COLO668 (cell line): ENCODE results near the gene POC1A.

ENCODE experiments used
- DNase-seq: peaks from one replicate; lab custom pipeline; 2025; ENCODE audit not compliant: unreplicated experiment; lab: John Stamatoyannopoulos, UW

The POC1A gene

GRCh38 chr3:52108302-52109232, 45.7 kb downstream of the POC1A start:
- DNase-seq: no peak

GRCh38 chr3:52106951-52107611, 47.1 kb downstream of the POC1A start:
- no peak for DNase-seq

GRCh38 chr3:52104684-52105640, 49.3 kb downstream of the POC1A start:
- DNase-seq: no peak

GRCh38 chr3:52102934-52103333, 51.3 kb downstream of the POC1A start:
- no peak for DNase-seq

GRCh38 chr3:52099001-52099401, 55.2 kb downstream of the POC1A start:
- DNase-seq: no peak

- DNase-seq: no peak
These were observed 56.2 kb downstream of the POC1A start for GRCh38 chr3:52097851-52098507.

GRCh38 chr3:52095990-52096775, 58.0 kb downstream of the POC1A start:
- DNase-seq: no peak

GRCh38 chr3:52094571-52095485, 59.4 kb downstream of the POC1A start:
- DNase-seq: no peak

GRCh38 chr3:52093756-52094545, 60.3 kb downstream of the POC1A start:
- no peak for DNase-seq

- no peak for DNase-seq
These were observed 61.3 kb downstream of the POC1A start for GRCh38 chr3:52092891-52093290.

- DNase-seq: no peak
These were observed 62.0 kb downstream of the POC1A start for GRCh38 chr3:52092271-52092660.

- no peak for DNase-seq
These were observed 62.5 kb downstream of the POC1A start for GRCh38 chr3:52091586-52092270.

- no peak for DNase-seq
These were observed 63.2 kb downstream of the POC1A start for GRCh38 chr3:52090933-52091468.

- no peak for DNase-seq
These were observed 63.9 kb downstream of the POC1A start for GRCh38 chr3:52090131-52090932.

- no peak for DNase-seq
These were observed 64.5 kb downstream of the POC1A start for GRCh38 chr3:52089691-52090090.
